Stimulated activated CD4-positive, alpha-beta T cell treated with anti-CD3 and anti-CD28 coated beads, Interleukin-2, amount 100 ng/mL, for 4 hours (primary cell): Measurements from ENCODE around the gene SLC6A18.

Source experiments
- DNase-seq: peaks from one replicate; pipeline ENCODE4 v3.0.0-alpha.2; 2020; ENCODE audit warnings: low read depth

Gene SLC6A18

GRCh38 chr5:1202798-1203185, 22.4 kb upstream of the SLC6A18 start:
- no peak for DNase-seq

GRCh38 chr5:1203311-1203967, 21.7 kb upstream of the SLC6A18 start:
- no peak for DNase-seq

- DNase-seq: no peak
Measured at GRCh38 chr5:1203968-1204692, 21.1 kb upstream of the SLC6A18 start.

DNA sequence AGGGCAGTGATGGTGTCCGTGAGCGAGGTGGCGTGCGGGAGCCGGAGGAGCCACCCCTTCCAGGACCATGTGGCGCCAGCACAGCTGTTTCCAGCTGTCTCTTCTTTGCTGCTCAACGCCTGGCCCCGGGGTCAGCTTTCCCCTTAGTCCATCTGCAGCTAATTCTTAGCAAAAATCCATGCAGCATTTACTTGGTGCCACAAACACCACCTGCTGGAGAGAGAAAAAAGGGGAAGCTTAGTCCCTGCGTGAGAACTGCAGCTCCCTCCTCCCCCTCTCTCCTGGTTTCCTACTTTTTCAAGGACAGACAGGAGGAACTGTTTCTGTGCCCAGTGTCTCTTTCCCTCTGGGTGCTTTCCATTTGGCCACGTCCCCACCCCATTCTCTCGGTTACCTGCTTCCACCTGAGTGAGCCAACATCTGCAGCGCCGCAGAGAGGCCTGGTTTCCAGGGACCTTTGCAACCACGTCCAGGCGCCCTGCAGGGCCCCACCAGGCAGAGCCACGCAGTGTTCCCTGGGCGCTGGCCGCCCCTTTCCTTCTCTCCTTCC, 20.4 kb upstream of the SLC6A18 start:
- no peak for DNase-seq

DNA sequence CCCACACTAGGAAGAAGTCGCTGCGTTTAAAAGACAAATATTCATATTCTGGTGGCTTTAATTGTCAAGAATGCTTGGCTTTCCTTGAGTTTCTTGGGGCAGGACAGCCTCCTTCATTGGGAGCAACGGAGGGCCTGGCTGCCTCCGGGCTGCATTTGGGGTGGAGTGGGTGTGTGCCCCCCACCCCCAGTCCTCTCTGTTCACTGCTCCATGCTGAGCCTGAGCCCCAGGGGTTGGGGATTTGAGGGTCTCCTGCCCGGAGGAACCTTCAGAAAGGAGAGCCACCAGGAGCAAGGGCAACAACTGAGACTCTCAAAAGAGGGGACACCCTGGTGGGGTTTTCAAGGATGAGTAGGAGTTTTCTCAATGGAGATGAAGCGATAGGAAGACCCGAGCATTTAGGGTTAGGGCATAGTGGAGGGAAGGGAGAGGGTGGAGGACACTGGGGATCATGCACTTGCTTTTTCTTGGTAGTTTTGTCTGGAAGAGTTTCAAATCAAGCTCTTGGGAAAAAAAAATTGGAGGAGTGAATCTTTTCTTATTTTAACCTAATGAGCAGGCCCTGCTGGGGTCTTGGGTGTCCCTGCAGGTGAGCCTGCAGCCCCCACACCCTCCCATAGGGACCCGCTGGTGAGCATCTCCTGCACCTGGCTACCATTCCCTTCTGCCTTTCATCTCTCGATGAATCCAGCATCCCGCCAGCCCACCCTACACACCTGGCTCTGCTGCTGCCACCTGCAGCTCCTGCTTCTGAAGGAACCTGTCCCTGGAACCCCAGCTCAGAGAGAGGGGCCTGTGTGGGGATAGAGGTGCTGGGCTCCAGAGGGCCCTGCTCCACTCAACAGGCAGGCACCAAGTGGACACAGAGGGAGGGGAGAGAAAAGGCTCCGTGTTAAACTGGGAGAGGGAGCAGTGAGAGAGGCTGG, 19.7 kb upstream of the SLC6A18 start:
- DNase-seq: no peak

- no peak for DNase-seq
Measured at GRCh38 chr5:1206521-1207412, 18.4 kb upstream of the SLC6A18 start.

DNA sequence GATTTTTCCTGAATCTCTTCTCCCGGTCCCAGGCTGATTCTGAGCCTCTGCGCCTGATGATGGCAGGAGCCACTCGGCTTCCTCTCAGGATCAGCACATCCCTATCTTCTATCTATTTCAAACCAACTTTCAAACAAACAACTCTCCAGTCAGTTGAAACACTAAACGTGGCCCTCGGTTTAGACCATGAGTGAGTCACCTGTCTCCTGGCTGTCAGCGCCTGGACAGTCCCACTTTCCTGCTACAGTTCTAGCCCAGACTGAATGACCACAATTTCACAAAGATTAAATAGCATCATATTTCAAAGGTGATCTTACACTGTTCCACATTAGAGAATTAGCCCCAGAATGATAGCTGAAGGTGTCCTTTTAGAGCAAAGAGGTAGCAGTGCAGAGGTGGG, 17.6 kb upstream of the SLC6A18 start:
- DNase-seq: no peak

DNA sequence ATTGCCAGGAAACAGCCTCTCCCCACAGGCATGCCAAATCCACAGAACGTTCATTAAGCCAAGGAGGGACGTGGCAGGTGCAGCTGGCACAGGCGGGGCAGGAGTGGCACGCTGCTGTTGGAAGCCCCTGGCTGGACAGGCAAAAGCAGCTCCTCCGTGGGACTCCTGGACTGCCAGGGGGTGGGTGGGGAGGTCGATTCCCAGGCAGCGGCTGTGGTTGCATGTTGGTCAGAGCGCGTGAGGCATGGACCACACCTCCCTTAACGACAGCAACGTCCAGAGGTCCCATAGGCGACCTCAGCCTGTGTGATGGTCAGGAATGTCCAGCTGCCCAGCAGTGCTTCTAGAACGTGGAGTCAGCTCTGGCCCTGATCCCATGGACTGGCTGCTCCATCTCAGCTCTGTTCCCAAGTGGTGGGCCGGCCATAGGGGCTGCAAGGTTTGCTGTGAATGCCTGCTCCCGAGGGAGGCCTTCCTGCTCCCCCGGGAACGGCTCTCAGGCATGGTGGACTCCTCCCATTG, 16.9 kb upstream of the SLC6A18 start:
- DNase-seq: no peak

DNA sequence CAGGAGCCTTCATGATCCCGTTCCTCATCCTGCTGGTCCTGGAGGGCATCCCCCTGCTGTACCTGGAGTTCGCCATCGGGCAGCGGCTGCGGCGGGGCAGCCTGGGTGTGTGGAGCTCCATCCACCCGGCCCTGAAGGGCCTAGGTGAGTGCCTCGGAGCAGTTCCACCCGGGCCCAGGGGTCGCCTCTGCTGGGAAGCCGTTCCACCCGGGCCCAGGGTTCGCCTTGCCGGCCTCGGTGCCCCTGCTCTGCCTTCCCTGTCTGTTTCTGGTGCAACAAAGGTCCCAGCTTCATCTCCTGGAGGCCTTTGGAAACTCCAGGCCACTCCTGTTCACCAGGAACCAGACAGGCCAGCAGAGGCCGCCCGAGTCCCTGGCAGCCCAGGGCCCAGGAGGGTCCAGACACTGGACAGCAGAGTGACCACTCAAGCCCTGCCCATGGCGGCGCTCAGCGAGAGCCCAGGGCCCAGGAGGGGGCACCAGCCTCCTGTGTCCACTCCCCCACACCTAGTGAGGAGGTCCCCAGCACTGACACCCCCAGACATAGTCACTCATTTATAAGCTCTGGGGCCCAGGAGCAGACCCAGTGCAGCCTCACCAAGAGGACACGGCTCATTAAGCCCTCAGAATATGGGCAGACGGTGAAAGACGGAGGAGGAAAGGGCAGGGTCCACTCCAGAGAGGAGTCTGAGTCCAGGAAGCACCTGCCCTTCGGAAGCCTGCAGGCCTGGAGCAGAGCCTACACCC, 16.3 kb upstream of the SLC6A18 start:
- DNase-seq: no peak

DNA sequence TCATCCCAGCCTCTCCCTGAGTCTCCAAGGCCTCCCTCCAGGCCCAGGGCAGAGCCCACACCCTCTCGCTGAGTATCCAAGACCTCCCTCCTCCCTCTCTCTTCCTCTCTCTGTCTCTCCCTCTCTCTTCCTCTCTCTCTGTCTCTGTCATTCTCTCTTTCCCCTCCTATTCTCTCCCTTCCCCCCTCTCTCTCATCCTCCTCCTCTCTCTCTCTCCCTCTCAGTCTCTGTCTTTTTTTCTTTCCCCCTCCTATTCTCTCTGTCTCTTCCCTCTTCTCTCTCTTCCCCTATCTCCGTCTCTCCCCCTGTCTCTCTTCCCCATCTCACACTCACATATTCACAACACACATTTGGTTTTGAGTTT, 15.7 kb upstream of the SLC6A18 start:
- DNase-seq: no peak

GRCh38 chr5:1209896-1210776, 15.0 kb upstream of the SLC6A18 start:
- DNase-seq: no peak

- no peak for DNase-seq
Measured at GRCh38 chr5:1210832-1211251, 14.3 kb upstream of the SLC6A18 start.

DNA sequence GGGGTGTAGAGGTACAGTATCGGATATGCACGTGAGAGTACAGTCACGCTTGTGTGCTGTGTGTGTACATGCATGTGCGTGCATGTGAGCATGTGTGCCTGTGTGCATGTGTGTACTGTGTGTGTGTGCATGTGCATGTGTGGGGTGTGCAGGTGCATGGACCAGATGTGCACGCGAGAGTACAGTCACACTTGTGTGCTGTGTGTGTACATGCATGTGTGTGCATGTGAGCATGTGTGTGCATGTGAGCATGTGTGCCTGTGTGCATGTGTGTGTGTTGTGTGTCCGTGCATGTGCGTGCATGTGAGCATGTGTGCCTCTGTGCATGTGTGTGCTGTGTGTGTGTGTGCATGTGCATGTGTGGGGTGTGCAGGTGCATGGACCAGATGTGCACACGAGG, 13.5 kb upstream of the SLC6A18 start:
- no peak for DNase-seq

- no peak for DNase-seq
Measured at GRCh38 chr5:1212271-1212670, 12.9 kb upstream of the SLC6A18 start.

GRCh38 chr5:1212881-1213280, 12.3 kb upstream of the SLC6A18 start:
- no peak for DNase-seq

DNA sequence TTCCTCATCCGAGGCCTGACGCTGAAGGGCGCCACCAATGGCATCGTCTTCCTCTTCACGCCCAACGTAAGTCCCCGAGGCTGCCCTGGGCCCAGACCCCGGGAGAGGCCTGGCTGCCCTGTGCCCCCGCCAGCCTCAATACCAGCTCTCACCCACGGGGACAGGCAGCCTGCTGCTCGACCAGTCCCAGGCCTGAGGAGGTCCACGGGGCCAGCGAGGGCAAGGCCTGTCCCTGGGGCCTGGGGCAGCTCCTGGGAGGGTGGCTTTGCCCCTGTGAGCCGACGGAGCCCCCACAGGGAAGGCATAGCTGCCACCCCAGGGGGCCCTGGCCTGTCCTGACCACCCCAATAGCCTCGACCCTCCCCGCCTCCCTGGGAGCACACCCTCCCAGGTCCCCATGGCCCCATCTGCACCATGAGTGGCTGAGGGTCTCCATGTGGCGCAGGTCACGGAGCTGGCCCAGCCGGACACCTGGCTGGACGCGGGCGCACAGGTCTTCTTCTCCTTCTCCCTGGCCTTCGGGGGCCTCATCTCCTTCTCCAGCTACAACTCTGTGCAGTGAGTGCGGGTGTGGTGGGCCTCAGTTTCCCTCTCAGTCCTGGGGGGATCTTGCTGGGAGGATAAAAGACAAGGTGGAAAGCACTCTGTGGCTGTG, 11.5 kb upstream of the SLC6A18 start:
- DNase-seq: no peak

GRCh38 chr5:1214163-1214935, 10.8 kb upstream of the SLC6A18 start:
- no peak for DNase-seq

DNA sequence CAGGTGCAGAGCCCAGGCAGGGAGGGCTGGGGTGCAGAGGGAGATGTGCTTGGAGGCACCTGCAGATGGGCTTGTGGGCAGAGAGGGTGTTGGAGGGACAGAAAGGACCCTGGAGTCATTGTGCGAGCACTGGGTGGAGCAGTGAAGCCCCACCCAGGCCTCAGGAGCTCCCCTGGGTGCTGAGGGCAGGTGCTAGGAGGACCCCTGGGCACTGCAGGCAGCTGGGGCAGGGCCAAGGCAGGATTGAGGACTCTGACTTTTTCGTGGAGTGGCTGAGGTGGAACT, 10.3 kb upstream of the SLC6A18 start:
- DNase-seq: no peak
